Activated CD8-positive, alpha-beta memory T cell treated with anti-CD3 and anti-CD28 coated beads for 1 hour (primary cell): ENCODE data around the gene CIPC.

ENCODE experiments used
- DNase-seq, 2 donors: peaks; one replicate each; pipeline ENCODE4 v3.0.0-alpha.2; 2020; ENCODE audit warnings: low read depth in 1 of 2; ENCODE audit errors: extremely low read depth in 1 of 2

CIPC gene, protein sequence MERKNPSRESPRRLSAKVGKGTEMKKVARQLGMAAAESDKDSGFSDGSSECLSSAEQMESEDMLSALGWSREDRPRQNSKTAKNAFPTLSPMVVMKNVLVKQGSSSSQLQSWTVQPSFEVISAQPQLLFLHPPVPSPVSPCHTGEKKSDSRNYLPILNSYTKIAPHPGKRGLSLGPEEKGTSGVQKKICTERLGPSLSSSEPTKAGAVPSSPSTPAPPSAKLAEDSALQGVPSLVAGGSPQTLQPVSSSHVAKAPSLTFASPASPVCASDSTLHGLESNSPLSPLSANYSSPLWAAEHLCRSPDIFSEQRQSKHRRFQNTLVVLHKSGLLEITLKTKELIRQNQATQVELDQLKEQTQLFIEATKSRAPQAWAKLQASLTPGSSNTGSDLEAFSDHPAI

GRCh38 chr14:77097700-77098528, at the start of gene CIPC:
TSS of gene CIPC (plus strand) at chr14:77098258. CDS start at chr14:77105709, 7,451 bp downstream.
- peak; percentile 98 for DNase-seq

- no peak for DNase-seq
Measured at GRCh38 chr14:77051116-77051515, 46.9 kb upstream of the CIPC start.

DNA sequence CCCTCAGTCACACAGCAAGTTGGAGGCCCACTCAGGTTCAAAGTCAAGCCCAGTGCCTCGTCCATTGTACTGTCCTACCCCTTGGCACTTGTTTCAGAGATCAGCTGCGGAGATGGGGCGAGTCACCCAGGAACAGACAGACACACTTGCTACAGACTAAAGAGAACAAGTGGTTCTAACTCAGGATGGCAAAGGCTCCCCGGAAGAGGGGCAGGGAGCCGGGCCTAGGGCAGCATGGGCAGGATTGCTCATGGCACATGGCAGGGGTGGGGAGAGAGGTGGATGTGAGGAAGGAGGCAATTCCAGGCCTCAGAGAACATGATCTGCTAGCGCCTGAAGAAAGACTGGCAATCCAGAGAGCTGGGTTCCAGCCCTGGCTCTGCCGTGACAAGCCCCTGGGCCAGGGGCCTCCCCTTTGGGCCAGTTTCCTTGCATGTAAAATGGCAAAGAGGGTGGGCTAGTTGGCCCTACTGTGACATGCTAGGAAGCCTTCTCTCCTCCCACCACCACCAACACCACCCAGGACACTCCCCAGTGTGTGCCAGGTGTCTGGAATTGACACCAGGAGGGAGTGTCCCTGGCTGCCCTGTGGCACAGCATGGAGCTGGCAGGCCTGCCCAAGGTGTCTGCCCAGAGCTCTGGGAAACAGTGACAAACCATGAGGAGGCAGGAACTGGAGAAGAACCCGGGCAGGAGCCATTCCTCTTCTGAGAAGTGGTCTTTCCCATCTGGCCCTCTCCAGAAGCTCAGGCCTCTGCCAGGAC, 45.6 kb upstream of the CIPC start:
- no peak for DNase-seq

- DNase-seq: peak; percentile 64 to 74
Measured at GRCh38 chr14:77053046-77053841, 44.8 kb upstream of the CIPC start.

DNA sequence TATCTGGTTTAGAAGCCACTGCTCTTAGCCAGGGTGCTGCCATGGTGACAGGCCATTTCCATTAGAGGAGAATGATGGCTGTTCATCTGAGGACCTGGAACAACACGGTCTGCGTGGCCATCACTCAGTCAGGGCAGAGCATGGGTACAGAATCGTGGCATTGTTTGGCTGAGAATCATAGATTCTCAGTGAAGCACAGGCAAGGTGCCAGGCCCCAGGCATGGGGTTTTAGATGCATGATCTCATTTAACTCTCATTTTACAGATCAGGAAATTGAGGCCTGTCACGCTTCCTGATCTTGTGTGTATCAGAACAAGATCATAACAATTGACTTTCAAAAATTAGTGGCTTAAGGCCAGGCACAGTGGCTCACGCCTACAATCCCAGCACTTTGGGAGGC, 42.8 kb upstream of the CIPC start:
- no peak for DNase-seq

GRCh38 chr14:77055981-77056380, 42.1 kb upstream of the CIPC start:
- DNase-seq: no peak

DNA sequence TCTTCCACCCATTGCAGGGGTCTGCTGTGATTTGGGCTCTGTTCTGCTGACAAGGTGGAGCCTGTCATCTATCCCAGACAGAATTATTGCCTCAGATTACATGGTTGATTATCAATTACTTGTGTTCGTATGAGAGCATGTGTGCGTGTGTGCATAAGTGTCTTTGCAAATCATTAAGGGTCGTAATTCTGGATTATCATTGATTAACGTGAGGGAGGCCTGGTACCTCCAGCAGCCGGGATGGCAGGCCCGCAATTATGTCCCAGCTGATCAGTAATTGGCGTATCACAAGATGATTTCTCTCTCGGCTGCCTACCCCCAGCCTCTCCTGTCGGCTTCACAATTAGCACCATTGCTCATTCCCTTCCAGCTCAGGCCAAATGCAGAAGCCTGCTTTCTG, 39.9 kb upstream of the CIPC start:
- DNase-seq: no peak

DNA sequence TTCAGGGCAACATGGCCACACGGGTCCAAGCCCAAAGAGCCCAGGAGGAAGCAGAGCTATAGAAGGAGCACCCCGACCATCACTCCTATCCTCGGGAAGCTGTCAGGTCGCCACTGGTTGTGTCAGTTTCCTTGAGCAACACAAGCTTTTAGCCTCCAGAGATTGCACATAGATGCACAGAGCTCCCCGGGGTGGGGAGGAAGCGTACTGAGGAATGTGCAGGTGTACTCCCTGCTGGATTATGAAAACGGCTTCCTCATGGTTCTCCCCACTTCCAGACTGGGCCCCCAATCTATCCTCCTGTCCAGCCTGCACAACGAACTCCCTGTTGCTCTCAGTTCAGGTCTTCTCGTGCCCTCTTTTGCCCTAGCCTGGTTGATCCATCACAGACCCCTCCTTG, 39.3 kb upstream of the CIPC start:
- DNase-seq: no peak

DNA sequence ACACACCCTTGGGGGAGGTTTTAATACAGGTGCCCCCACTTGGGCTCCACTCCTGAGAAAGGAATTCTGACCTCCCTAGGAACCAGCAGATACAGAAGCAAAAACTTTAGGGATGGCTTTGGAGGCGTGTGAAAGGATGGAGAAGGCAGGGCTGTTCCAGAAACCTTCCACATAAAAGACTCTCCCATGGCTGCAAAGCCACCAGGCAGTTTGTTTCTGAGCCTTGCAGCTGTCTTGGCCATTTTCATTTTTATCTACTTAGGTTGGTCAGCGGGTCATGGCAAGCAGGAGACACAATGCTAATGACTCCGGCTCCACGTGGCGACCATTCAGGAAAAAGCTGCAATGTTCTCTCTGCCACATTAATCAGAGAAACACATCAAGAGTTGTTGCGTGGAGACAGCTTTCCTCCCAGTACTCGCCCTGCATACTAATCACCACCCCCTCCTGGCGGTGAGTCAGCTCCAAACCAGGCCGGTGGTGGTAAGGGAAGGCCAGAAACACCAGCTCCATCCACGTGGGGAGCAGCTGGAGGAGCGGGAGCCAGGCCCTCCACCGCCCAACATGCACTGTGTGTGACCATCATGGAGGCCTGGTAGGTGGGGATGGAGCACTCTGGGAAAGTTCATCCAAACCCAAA, 38.7 kb upstream of the CIPC start:
- DNase-seq: no peak

GRCh38 chr14:77061630-77062257, 36.3 kb upstream of the CIPC start:
- DNase-seq: no peak

DNA sequence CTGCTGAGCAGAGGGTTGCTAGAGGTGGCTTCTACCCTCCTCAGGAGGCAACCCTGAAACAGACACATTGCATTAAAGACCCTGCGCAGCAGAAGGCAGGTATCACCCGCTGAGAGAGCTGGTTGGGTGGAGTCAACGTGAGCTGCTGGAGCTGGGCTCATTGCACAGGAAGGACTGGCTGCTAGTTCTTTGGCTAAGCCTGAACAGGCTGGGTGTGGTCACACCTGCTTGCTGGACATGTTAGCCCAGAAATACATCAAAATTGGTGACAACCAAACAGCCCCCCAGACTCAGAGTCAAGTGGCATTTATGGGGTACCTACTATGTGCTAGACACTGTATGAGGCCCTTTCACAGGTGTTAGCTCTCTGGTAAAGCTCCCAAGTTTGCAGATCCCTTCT, 35.8 kb upstream of the CIPC start:
- no peak for DNase-seq

DNA sequence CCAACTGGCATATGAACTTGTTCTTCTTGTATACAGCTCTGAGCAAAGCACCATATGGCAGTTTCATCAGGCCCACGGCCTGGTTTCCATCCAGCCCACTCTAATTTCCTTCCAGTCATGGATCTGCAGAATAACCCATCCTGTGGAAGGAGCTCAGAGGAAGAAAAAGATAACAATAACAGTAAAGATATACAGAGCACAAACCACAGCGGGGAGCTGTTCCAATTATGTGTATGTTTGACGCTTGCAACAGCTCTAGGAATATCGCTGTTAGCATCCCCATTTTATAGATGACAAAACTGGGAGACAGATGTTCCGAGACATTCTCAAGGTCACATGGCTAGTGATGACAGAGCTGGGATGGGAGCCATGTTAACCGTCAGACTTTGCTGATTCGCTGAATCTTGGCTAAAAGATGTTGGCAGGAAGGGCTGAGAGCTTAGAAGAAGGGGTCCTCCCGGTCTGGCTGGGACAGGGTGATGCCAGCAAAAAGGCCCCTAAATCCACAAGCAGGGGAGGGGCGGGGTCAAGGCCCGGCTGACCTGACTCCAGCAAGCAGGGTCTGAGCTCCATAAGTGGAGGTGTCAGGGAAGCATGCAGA, 34.4 kb upstream of the CIPC start:
- no peak for DNase-seq

DNA sequence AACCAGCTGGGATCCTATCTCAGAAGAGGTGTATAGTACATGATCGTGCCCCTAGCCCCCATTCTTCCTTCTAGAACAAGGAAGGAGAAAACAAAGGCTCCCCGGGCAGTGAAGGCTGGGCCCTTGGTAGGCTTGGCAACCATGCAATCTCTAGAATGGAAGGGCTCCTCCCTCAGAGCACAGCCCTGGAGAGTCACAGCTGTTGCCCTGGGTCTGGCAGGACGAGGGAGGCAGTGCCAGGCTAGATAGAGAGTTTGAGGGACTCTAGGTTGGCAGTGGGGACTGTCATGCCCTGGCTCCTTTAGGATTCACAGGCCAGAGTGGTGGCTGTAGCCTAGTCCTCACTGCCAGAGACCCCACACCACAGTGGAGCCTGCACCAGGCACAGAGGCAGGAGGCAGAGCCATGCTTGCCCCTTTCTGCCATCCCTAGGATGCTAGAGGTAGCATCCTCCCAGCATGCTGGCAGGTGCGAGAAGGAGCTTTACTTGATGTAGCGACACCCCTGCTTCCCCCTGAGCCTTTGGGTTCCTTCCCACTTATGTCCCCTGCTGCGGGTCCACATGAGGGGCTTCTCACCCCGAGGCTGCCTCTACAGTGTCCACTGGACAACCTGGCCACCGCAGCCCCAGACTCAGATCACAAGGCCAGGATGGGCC, 33.4 kb upstream of the CIPC start:
- DNase-seq: no peak

GRCh38 chr14:77065851-77066577, 32.0 kb upstream of the CIPC start:
- no peak for DNase-seq

DNA sequence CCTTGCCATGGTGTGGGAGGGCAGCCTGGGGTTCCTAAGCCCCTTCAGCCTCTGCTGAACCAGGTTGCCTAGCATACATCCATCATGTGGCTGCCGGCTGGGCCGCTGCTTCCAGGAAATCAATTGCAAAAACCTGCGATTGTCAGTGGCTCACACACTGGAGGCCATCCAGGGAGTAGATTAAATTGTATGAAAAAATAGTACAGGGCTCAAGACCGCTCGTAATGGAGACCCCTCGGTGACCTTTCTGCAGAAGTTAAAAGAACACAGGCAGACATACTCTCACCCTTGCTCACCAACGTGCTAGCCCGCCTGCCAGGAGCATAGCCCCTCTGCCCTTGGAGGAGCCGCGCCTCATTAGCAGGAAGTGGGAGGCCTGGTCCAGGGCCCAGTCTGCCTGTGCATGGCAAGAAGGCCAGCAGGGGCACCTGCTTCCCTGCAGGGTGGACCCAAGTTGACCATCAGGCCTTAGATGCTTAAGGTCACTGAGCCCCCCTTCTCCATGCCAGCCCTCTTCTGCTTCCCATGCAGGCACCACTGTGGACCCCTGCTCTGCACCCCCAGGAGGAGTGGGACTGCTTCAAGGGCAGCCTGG, 31.4 kb upstream of the CIPC start:
- DNase-seq: no peak

- DNase-seq: peak in 1 of 2 donors; percentile 25
Measured at GRCh38 chr14:77067632-77068516, 30.2 kb upstream of the CIPC start.
